Measurements from ENCODE around the gene ARHGAP23.
A peak's percentile ranks its signal among the peaks of the same experiment; 100 is the strongest.
"Not testable (repeated sequence)": the region's sequence is repeated elsewhere in the genome, so short reads cannot be mapped to it uniquely, and the experiment has no call there.

ARHGAP23 gene

GRCh38 chr17:38421871-38422827, 6.1 kb upstream of the ARHGAP23 start:
- no peak for DNase-seq (ENCODE audit: low spot score)

GRCh38 chr17:38424297-38424972, 3.8 kb upstream of the ARHGAP23 start:
- no peak for DNase-seq (ENCODE audit: low spot score)

- DNase-seq (ENCODE audit: low spot score), result no peak
These were observed 3.2 kb upstream of the ARHGAP23 start for GRCh38 chr17:38425031-38425430.

- no peak for DNase-seq (ENCODE audit: low spot score)
These were observed 2.5 kb upstream of the ARHGAP23 start for GRCh38 chr17:38425744-38426143.

- no peak for DNase-seq (ENCODE audit: low spot score)
These were observed 1.8 kb upstream of the ARHGAP23 start for GRCh38 chr17:38426441-38426840.

- DNase-seq (ENCODE audit: low spot score), result no peak
These were observed 909 bp upstream of the ARHGAP23 start for GRCh38 chr17:38427160-38427949.

GRCh38 chr17:38428643-38429371, 543 bp downstream of the ARHGAP23 start:
- DNase-seq (ENCODE audit: low spot score), result no peak

GRCh38 chr17:38429476-38430100, 1.3 kb downstream of the ARHGAP23 start:
- DNase-seq (ENCODE audit: low spot score), result no peak

GRCh38 chr17:38430316-38430715, 2.1 kb downstream of the ARHGAP23 start:
- no peak for DNase-seq (ENCODE audit: low spot score)

GRCh38 chr17:38430822-38431221, 2.6 kb downstream of the ARHGAP23 start:
- DNase-seq (ENCODE audit: low spot score), result no peak

GRCh38 chr17:38431346-38432145, 3.3 kb downstream of the ARHGAP23 start:
- no peak for DNase-seq (ENCODE audit: low spot score)

GRCh38 chr17:38434178-38434665, 6.0 kb downstream of the ARHGAP23 start:
- DNase-seq (ENCODE audit: low spot score), result no peak

- no peak for DNase-seq (ENCODE audit: low spot score)
These were observed 7.5 kb downstream of the ARHGAP23 start for GRCh38 chr17:38435795-38436194.

- no peak for DNase-seq (ENCODE audit: low spot score)
These were observed 8.1 kb downstream of the ARHGAP23 start for GRCh38 chr17:38436386-38436785.

- not testable (repeated sequence) for DNase-seq (ENCODE audit: low spot score)
These were observed 9.0 kb downstream of the ARHGAP23 start for GRCh38 chr17:38437313-38437712.

GRCh38 chr17:38439436-38439835, 11.2 kb downstream of the ARHGAP23 start:
- DNase-seq (ENCODE audit: low spot score), result peak; percentile 84

GRCh38 chr17:38440614-38441397, 12.5 kb downstream of the ARHGAP23 start:
- no peak for DNase-seq (ENCODE audit: low spot score)

GRCh38 chr17:38441429-38442061, 13.3 kb downstream of the ARHGAP23 start:
- no peak for DNase-seq (ENCODE audit: low spot score)

GRCh38 chr17:38442548-38442947, 14.3 kb downstream of the ARHGAP23 start:
- no peak for DNase-seq (ENCODE audit: low spot score)

All from D341Med (cell line).